Measurements from ENCODE around the gene YPEL1. TPM values are rescaled to one million over a fixed set of nuclear protein-coding genes. Genes with fewer than 3 reads are reported as not detected.

The YPEL1 gene
- total RNA-seq, 1 donor from 2014 or later = 7.3 TPM

GRCh38 chr22:21687685-21688259 is 47.8 kb downstream of the YPEL1 start:
- no peak for TF ChIP-seq CTCF (conservative IDR thresholded peaks at IDR 0.05; ENCODE audit: low read depth, low read length)
- no peak overlapping the region for H3K4me3 ChIP-seq (ENCODE audit: low read depth, low read length)
- no peak for DNase-seq (ENCODE audit: low read depth)

- no peak for TF ChIP-seq CTCF (conservative IDR thresholded peaks at IDR 0.05; ENCODE audit: low read depth, low read length)
- DNase-seq (ENCODE audit: low read depth) = no peak
- H3K4me3 ChIP-seq (ENCODE audit: low read depth, low read length) = no peak overlapping the region
Observed at GRCh38 chr22:21686634-21687393, 48.8 kb downstream of the YPEL1 start.

- H3K4me3 ChIP-seq (ENCODE audit: low read depth, low read length) = no peak overlapping the region
- no peak for DNase-seq (ENCODE audit: low read depth)
- TF ChIP-seq CTCF (conservative IDR thresholded peaks at IDR 0.05; ENCODE audit: low read depth, low read length) = no peak
Observed at GRCh38 chr22:21686193-21686608, 49.4 kb downstream of the YPEL1 start.

DNA sequence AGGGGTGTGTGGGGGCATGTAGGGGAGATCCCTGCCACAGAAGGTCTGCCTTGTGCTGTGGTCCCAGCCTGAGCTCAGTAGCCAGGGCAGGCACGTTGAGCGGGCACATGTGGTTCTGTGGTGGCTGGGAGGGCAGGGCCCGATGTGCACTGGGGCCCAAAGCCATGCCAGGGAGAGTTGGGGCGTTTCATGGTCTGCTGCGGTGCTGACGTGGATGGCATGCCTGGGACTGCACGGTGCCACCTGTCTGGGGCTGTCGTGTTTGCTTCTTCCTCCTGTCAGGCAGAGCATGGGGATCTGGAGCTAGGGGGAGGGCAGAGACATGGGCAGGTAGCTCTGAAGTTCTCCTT is 50.5 kb downstream of the YPEL1 start:
- no peak for DNase-seq (ENCODE audit: low read depth)
- TF ChIP-seq CTCF (conservative IDR thresholded peaks at IDR 0.05; ENCODE audit: low read depth, low read length) = no peak
- no peak overlapping the region for H3K4me3 ChIP-seq (ENCODE audit: low read depth, low read length)

GRCh38 chr22:21684492-21685163 is 51.0 kb downstream of the YPEL1 start:
- no peak for TF ChIP-seq CTCF (conservative IDR thresholded peaks at IDR 0.05; ENCODE audit: low read depth, low read length)

DNA sequence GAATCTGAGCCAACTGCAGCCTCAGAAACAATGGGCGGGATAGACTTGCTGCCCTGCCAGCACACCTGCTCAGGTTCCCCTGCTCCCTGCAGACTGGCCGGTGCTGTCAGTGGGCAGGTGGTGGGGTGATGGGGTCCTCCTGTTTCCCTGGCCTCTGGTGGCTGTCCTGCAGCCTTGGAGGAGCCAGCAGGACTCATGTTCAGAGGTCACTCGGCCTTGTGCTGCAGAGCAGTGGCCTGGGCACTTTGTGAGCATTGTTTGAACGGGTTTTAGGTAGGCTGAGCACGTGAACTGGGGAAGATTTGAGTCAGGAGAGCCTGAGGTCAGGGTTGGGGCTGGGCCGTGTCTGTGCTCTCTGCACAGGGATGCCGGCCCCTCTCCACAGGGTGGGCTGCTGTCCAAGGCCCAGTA is 52.2 kb downstream of the YPEL1 start:
- TF ChIP-seq CTCF (conservative IDR thresholded peaks at IDR 0.05; ENCODE audit: low read depth, low read length) = no peak
- H3K4me3 ChIP-seq (ENCODE audit: low read depth, low read length) = no peak overlapping the region
- DNase-seq (ENCODE audit: low read depth) = no peak

More at GRCh38 chr22:21684492-21685163, 51.0 kb downstream of the YPEL1 start:
- no peak overlapping the region for H3K4me3 ChIP-seq (ENCODE audit: low read depth, low read length)
- no peak for DNase-seq (ENCODE audit: low read depth)

Measured in epithelial cell of proximal tubule (primary cell).